Lower leg skin (tissue), 3 donors: ENCODE results near the gene BACE1.

Experiments used
- CTCF ChIP-seq, 3 donors: fragments of 450-650 bp; IDR thresholded peaks; one replicate each; pipeline ENCODE4 v1.5.1; 2016; ENCODE audit warnings: antibody characterized with exemption in 3 of 3, mild to moderate bottlenecking in 3 of 3, moderate library complexity in 2 of 3
- POLR2A ChIP-seq, 2 donors: fragments of 450-650 bp; IDR thresholded peaks; one replicate each; pipeline ENCODE4 v1.6.1; 2016 to 2017; ENCODE audit warnings: antibody characterized with exemption in 2 of 2, mild to moderate bottlenecking in 1 of 2, moderate library complexity in 1 of 2

GRCh38 chr11:117334896-117335295 lies 18.8 kb upstream of the BACE1 start:
- TF ChIP-seq POLR2A (IDR thresholded peaks at IDR 0.05) (no peak), CTCF (IDR thresholded peaks at IDR 0.05) (no peak)
